HEK293 (cell line): ENCODE data around the gene TNS3.

ENCODE experiments used
- CTCF ChIA-PET: fragments of 350-600 bp; formaldehyde crosslinking; extraction: SDS; loops from one replicate; lab custom pipeline; 2021; ENCODE audit warnings: antibody characterized with exemption; lab: Yijun Ruan, JAX
- POLR2A ChIA-PET: fragments of 300-600 bp; formaldehyde crosslinking; extraction: SDS; loops from one replicate; lab custom pipeline; 2020; ENCODE audit warnings: antibody characterized with exemption, inconsistent platforms; lab: Yijun Ruan, JAX
- H3K27ac ChIP-seq: fragments of 200-500 bp; sonication (Bioruptor generic); 2 replicates; pipeline ENCODE4 v1.5.1; 2014; ENCODE audit warnings: low read depth, low read length, control low read depth, inconsistent platforms; ENCODE audit errors: extremely low read depth
- H3K36me3 ChIP-seq, 2 experiments: fragments of 200-500 bp in 1 of 2; sonication (Bioruptor generic) in 1 of 2; 1 replicate in 1 of 2; 2 replicates in 1 of 2; pipeline ENCODE4 v1.5.1; 2014 to 2017; ENCODE audit warnings: inconsistent platforms in 2 of 2, low read length in 2 of 2; ENCODE audit not compliant: control insufficient read depth in 2 of 2, insufficient read depth in 1 of 2
- H3K4me1 ChIP-seq: fragments of 200-500 bp; sonication (Bioruptor generic); 2 replicates; pipeline ENCODE4 v1.5.1; 2014; ENCODE audit warnings: mild to moderate bottlenecking, low read length, inconsistent platforms; ENCODE audit not compliant: control insufficient read depth, insufficient read depth
- H3K4me3 ChIP-seq: 2 replicates; pipeline ENCODE4 v1.5.1; 2011; ENCODE audit warnings: low read depth, mild to moderate bottlenecking, control low read depth, low read length, moderate library complexity
- H3K9me3 ChIP-seq: fragments of 200-500 bp; sonication (Bioruptor generic); 2 replicates; pipeline ENCODE4 v1.5.1; 2014; ENCODE audit warnings: low read depth, low read length, inconsistent platforms; ENCODE audit not compliant: control insufficient read depth, insufficient read depth
- EGR2 ChIP-seq: fragments of 450-650 bp; formaldehyde crosslinking; IDR thresholded peaks from 2 replicates; pipeline ENCODE4 v1.5.1; 2016; ENCODE audit warnings: low read depth, missing biosample characterization, missing genetic modification characterization
- PRDM1 ChIP-seq: fragments of 450-650 bp; formaldehyde crosslinking; IDR thresholded peaks from 2 replicates; pipeline ENCODE4; 2016; ENCODE audit warnings: missing biosample characterization, missing genetic modification characterization
- SETDB1 ChIP-seq: IDR thresholded peaks from one replicate; pipeline ENCODE4 v1.6.1; 2017; ENCODE audit warnings: mild to moderate bottlenecking, low read length, moderate library complexity, mixed read lengths; ENCODE audit not compliant: insufficient read length
- ZFHX2 ChIP-seq: fragments of 450-650 bp; formaldehyde crosslinking; conservative IDR thresholded peaks from 2 replicates; pipeline ENCODE4 v1.5.1; 2016; ENCODE audit warnings: missing biosample characterization, missing genetic modification characterization
- ZNF133 ChIP-seq: fragments of 450-650 bp; formaldehyde crosslinking; IDR thresholded peaks from 2 replicates; pipeline ENCODE4 v1.5.1; 2016; ENCODE audit warnings: missing biosample characterization, missing genetic modification characterization
- ZNF146 ChIP-seq: fragments of 450-650 bp; formaldehyde crosslinking; IDR thresholded peaks from 2 replicates; pipeline ENCODE4 v1.5.1; 2016; ENCODE audit warnings: missing biosample characterization, missing genetic modification characterization
- ZNF148 ChIP-seq: fragments of 450-650 bp; formaldehyde crosslinking; IDR thresholded peaks from 2 replicates; pipeline ENCODE4 v1.5.0; 2017; ENCODE audit warnings: missing biosample characterization, missing genetic modification characterization, borderline replicate concordance
- ZNF274 ChIP-seq, 2 experiments: fragments of 200-500 bp in 1 of 2; fragments of 450-650 bp in 1 of 2; sonication (Bioruptor generic) in 1 of 2; formaldehyde crosslinking in 1 of 2; IDR thresholded peaks; 2 replicates each; pipeline versions ENCODE4 v1.5.1 to v1.6.1; 2014 to 2016; ENCODE audit warnings: borderline replicate concordance in 1 of 2, inconsistent platforms in 1 of 2, low read length in 1 of 2, missing biosample characterization in 1 of 2, missing genetic modification characterization in 1 of 2
- ZNF280D ChIP-seq: fragments of 450-650 bp; formaldehyde crosslinking; IDR thresholded peaks from 2 replicates; pipeline ENCODE4 v1.5.1; 2016; ENCODE audit warnings: missing biosample characterization, missing genetic modification characterization
- ZNF292 ChIP-seq: fragments of 450-650 bp; formaldehyde crosslinking; IDR thresholded peaks from 2 replicates; pipeline ENCODE4 v1.5.1; 2016; ENCODE audit warnings: low read depth, missing biosample characterization, missing genetic modification characterization, borderline replicate concordance
- ZNF37A ChIP-seq: fragments of 450-650 bp; IDR thresholded peaks from 2 replicates; pipeline ENCODE4 v1.5.1; 2018; ENCODE audit warnings: missing biosample characterization, missing genetic modification characterization
- ZNF391 ChIP-seq: fragments of 450-650 bp; formaldehyde crosslinking; IDR thresholded peaks from 2 replicates; pipeline ENCODE4 v1.5.1; 2016; ENCODE audit warnings: low read depth, missing biosample characterization, missing genetic modification characterization, borderline replicate concordance
- ZNF433 ChIP-seq: fragments of 450-650 bp; formaldehyde crosslinking; IDR thresholded peaks from 2 replicates; pipeline ENCODE4 v1.5.1; 2016; ENCODE audit warnings: missing biosample characterization, missing genetic modification characterization, low read depth
- ZNF585B ChIP-seq: fragments of 450-650 bp; formaldehyde crosslinking; IDR thresholded peaks from 2 replicates; pipeline ENCODE4 v1.5.1; 2016; ENCODE audit warnings: missing biosample characterization, missing genetic modification characterization
- ZNF600 ChIP-seq: fragments of 450-650 bp; formaldehyde crosslinking; IDR thresholded peaks from 2 replicates; pipeline ENCODE4 v1.5.1; 2016; ENCODE audit warnings: missing biosample characterization, missing genetic modification characterization
- ZNF837 ChIP-seq: fragments of 450-650 bp; formaldehyde crosslinking; IDR thresholded peaks from 2 replicates; pipeline ENCODE4 v1.5.1; 2016; ENCODE audit warnings: missing biosample characterization, missing genetic modification characterization

TNS3 gene

GRCh38 chr7:47473499-47474210 is 108.3 kb downstream of the TNS3 start (continued):
- TF ChIP-seq ZNF148 (tag by site-specific recombination) = no peak
- TF ChIP-seq, all 188 proteins: peak for 0

- POLR2A ChIA-PET = no interaction called here
- no peaks in the 10 kb centered on the region for H3K36me3 ChIP-seq
- H3K27ac ChIP-seq = no peak overlapping the region
- no peaks in the 10 kb centered on the region for H3K9me3 ChIP-seq
- peaks cover 3% of the 10 kb centered on the region; the same call in 1 of the 2 replicates for H3K4me1 ChIP-seq
- CTCF ChIA-PET = no interaction called here
- no peak overlapping the region for H3K4me3 ChIP-seq
- TF ChIP-seq ZNF433 (no peak), ZFHX2 (tag by site-specific recombination) (peak; percentile 79), EGR2 (tag by site-specific recombination) (peak; percentile 75), ZNF148 (tag by site-specific recombination) (no peak), ZNF280D (no peak), ZNF133 (tag by site-specific recombination) (no peak), ZNF600 (tag by site-specific recombination) (0 out of 2 replicates have a peak, but pooled peaks have one; percentile 21)
Observed at GRCh38 chr7:47472444-47473157, 109.3 kb downstream of the TNS3 start.

GRCh38 chr7:47471831-47472230 is 110.1 kb downstream of the TNS3 start:
- Histone ChIP-seq H3K4me1 (peaks cover 3% of the 10 kb centered on the region; the same call in 1 of the 2 replicates), H3K9me3 (no peaks in the 10 kb centered on the region), H3K36me3 (no peaks in the 10 kb centered on the region), H3K4me3 (no peak overlapping the region), H3K27ac (no peak overlapping the region)
- no peak for TF ChIP-seq ZNF837
- no peak for TF ChIP-seq ZNF37A (tag by site-specific recombination)
- TF ChIP-seq ZNF146 (tag by site-specific recombination) = no peak
- no peak for TF ChIP-seq SETDB1
- TF ChIP-seq PRDM1 = no peak
- TF ChIP-seq ZNF292 (tag by site-specific recombination) = no peak
- no peak for TF ChIP-seq ZNF391
- no peak for TF ChIP-seq ZNF585B (tag by site-specific recombination)
- TF ChIP-seq ZNF274 (IDR thresholded peaks at IDR 0.05; ENCODE audit: low read length) = no peak
- TF ChIP-seq ZNF274 (tag by site-specific recombination; IDR thresholded peaks at IDR 0.05; ENCODE audit: borderline replicate concordance) = no peak
- POLR2A ChIA-PET = no interaction called here
- CTCF ChIA-PET = interaction anchor here (1.4 kb wide), 1 partner anchor 206 kb away, joined by 3 read pairs; no protein-coding TSS in a partner anchor
